IMR-90 (cell line): ENCODE data around the gene SRSF4. TPM values are rescaled to one million over a fixed set of nuclear protein-coding genes. Genes with fewer than 3 reads are reported as not detected.

ENCODE experiments used
- ATAC-seq: fragments of 200-7000 bp; cut with Tn5 transposase; 2 replicates; pipeline ENCODE4 v1.9.1; 2020; ENCODE audit warnings: low read depth, mild to moderate bottlenecking, moderate library complexity
- BruUV-seq: library from RNA; stranded (reverse); fragments of 400-500 nt; replicated peaks from 2 replicates; lab custom pipeline; 2021; lab: Mats Ljungman, UMichigan
- CTCF ChIA-PET: fragments of 300-600 bp; formaldehyde crosslinking; extraction: SDS; loops from one replicate; lab custom pipeline; 2021; ENCODE audit warnings: antibody characterized with exemption; lab: Yijun Ruan, JAX
- POLR2A ChIA-PET: fragments of 300-600 bp; sonication (Branson Sonifier 250); formaldehyde crosslinking; loops from one replicate; lab custom pipeline; 2022; ENCODE audit warnings: antibody characterized with exemption; ENCODE audit not compliant: unreplicated experiment; lab: Charles Lee
- DNase-seq: peaks from one replicate; pipeline ENCODE4 v3.0.0; 2013
- H2AFZ ChIP-seq: replicated peaks from 2 replicates; pipeline ENCODE3; 2013; ENCODE audit warnings: low read length, mild to moderate bottlenecking; ENCODE audit not compliant: poor library complexity
- H2AK5ac ChIP-seq: 2 replicates; pipeline ENCODE4 v1.6.1; 2013; ENCODE audit warnings: low read depth, low read length, inconsistent platforms
- H2AK9ac ChIP-seq: replicated peaks from 2 replicates; pipeline ENCODE3; 2013; ENCODE audit warnings: mild to moderate bottlenecking, low read depth, low read length, moderate library complexity; ENCODE audit not compliant: poor library complexity
- H2BK120ac ChIP-seq: 2 replicates; pipeline ENCODE4 v1.6.1; 2013; ENCODE audit warnings: low read depth, low read length, inconsistent platforms
- H2BK15ac ChIP-seq: 3 replicates; pipeline ENCODE4 v1.6.1; 2013; ENCODE audit warnings: low read depth, low read length, inconsistent platforms
- H2BK20ac ChIP-seq: 2 replicates; pipeline ENCODE4 v1.6.1; 2013; ENCODE audit warnings: low read depth, mild to moderate bottlenecking, inconsistent platforms, low read length, moderate library complexity
- H2BK5ac ChIP-seq: 2 replicates; pipeline ENCODE4 v1.6.1; 2013; ENCODE audit warnings: mild to moderate bottlenecking, low read depth, low read length, inconsistent platforms; ENCODE audit not compliant: poor library complexity, severe bottlenecking
- H3K14ac ChIP-seq: replicated peaks from 2 replicates; pipeline ENCODE4 v1.6.1; 2013; ENCODE audit warnings: low read depth, low read length, inconsistent platforms
- H3K18ac ChIP-seq: 2 replicates; pipeline ENCODE4 v1.6.1; 2013; ENCODE audit warnings: low read depth, low read length, control low read depth
- H3K23ac ChIP-seq: 2 replicates; pipeline ENCODE4 v1.6.1; 2013; ENCODE audit warnings: low read depth, low read length, inconsistent platforms
- H3K27ac ChIP-seq: 2 replicates; pipeline ENCODE4 v1.5.1; 2013; ENCODE audit warnings: mild to moderate bottlenecking, control low read depth, low read length; ENCODE audit not compliant: insufficient read depth
- H3K27me3 ChIP-seq: 2 replicates; pipeline ENCODE4 v1.6.1; 2013; ENCODE audit warnings: low read length; ENCODE audit not compliant: control insufficient read depth, insufficient read depth
- H3K36me3 ChIP-seq: 2 replicates; pipeline ENCODE4 v1.6.1; 2013; ENCODE audit warnings: low read length, mixed read lengths; ENCODE audit not compliant: control insufficient read depth, insufficient read depth
- H3K4ac ChIP-seq: 2 replicates; pipeline ENCODE4 v1.6.1; 2013; ENCODE audit warnings: low read depth, low read length, inconsistent platforms
- H3K4me1 ChIP-seq: 2 replicates; pipeline ENCODE4 v1.6.1; 2013; ENCODE audit warnings: low read length, mixed read lengths; ENCODE audit not compliant: control insufficient read depth, insufficient read depth
- H3K4me2 ChIP-seq: 2 replicates; pipeline ENCODE4 v1.6.1; 2013; ENCODE audit warnings: low read depth, mild to moderate bottlenecking, control low read depth, low read length, moderate library complexity
- H3K4me3 ChIP-seq: 2 replicates; pipeline ENCODE4 v1.5.1; 2013; ENCODE audit warnings: low read depth, mild to moderate bottlenecking, control low read depth, low read length, moderate library complexity; ENCODE audit not compliant: insufficient read depth
- H3K56ac ChIP-seq: 2 replicates; pipeline ENCODE4 v1.6.1; 2013; ENCODE audit warnings: low read length, inconsistent platforms; ENCODE audit not compliant: insufficient read depth; ENCODE audit errors: extremely low read depth
- H3K79me1 ChIP-seq, 2 experiments: 2 replicates each; pipeline ENCODE4 v1.6.1; 2013; ENCODE audit warnings: low read length in 2 of 2, inconsistent platforms in 1 of 2, low read depth in 1 of 2
- H3K9ac ChIP-seq: 2 replicates; pipeline ENCODE4 v1.6.1; 2013; ENCODE audit warnings: low read depth, low read length, control low read depth
- H3K9me1 ChIP-seq: 2 replicates; pipeline ENCODE4 v1.6.1; 2013; ENCODE audit warnings: low read length, inconsistent platforms; ENCODE audit not compliant: insufficient read depth
- H3K9me3 ChIP-seq: 2 replicates; pipeline ENCODE4 v1.6.1; 2013; ENCODE audit warnings: low read length; ENCODE audit not compliant: control insufficient read depth, insufficient read depth
- H4K20me1 ChIP-seq: 2 replicates; pipeline ENCODE4 v1.6.1; 2013; ENCODE audit warnings: low read length, inconsistent platforms; ENCODE audit not compliant: insufficient read depth
- H4K5ac ChIP-seq: 2 replicates; pipeline ENCODE4 v1.6.1; 2013; ENCODE audit warnings: mild to moderate bottlenecking, low read depth, low read length, control low read depth
- H4K8ac ChIP-seq, 2 experiments: 2 replicates each; pipeline ENCODE4 v1.6.1; 2013; ENCODE audit warnings: low read depth in 2 of 2, low read length in 2 of 2, control low read depth in 1 of 2, inconsistent platforms in 1 of 2
- H4K91ac ChIP-seq: 2 replicates; pipeline ENCODE4 v1.6.1; 2013; ENCODE audit warnings: low read depth, low read length, inconsistent platforms; ENCODE audit not compliant: insufficient read depth
- BHLHE40 ChIP-seq: fragments of 150-350 bp; IDR thresholded peaks from 2 replicates; pipeline ENCODE4 v1.6.1; 2016; ENCODE audit warnings: mild to moderate bottlenecking, low read depth, low read length
- CEBPB ChIP-seq: IDR thresholded peaks from 2 replicates; pipeline ENCODE4 v1.6.1; 2012; ENCODE audit warnings: low read depth, low read length, improper control_type of control experiment
- CHD1 ChIP-seq: IDR thresholded peaks from 2 replicates; pipeline ENCODE4 v1.6.1; 2012; ENCODE audit warnings: low read depth, low read length, improper control_type of control experiment
- FOS ChIP-seq: fragments of 150-350 bp; IDR thresholded peaks from 2 replicates; pipeline ENCODE4 v1.6.1; 2016; ENCODE audit warnings: low read depth, low read length
- MAFK ChIP-seq: IDR thresholded peaks from 2 replicates; pipeline ENCODE4 v1.6.1; 2012; ENCODE audit warnings: low read depth, low read length, improper control_type of control experiment
- MAZ ChIP-seq: IDR thresholded peaks from 2 replicates; pipeline ENCODE4 v1.6.1; 2012; ENCODE audit warnings: low read depth, mild to moderate bottlenecking, low read length, improper control_type of control experiment, moderate library complexity, borderline replicate concordance
- MXI1 ChIP-seq: IDR thresholded peaks from 2 replicates; pipeline ENCODE4 v1.6.1; 2012; ENCODE audit warnings: low read depth, mild to moderate bottlenecking, low read length, moderate library complexity, borderline replicate concordance
- POLR2A ChIP-seq: IDR thresholded peaks from 2 replicates; pipeline ENCODE4 v1.6.1; 2012; ENCODE audit warnings: mild to moderate bottlenecking, low read depth, low read length
- RAD21 ChIP-seq: IDR thresholded peaks from 2 replicates; pipeline ENCODE4 v1.6.1; 2012; ENCODE audit warnings: low read length, improper control_type of control experiment
- RCOR1 ChIP-seq: IDR thresholded peaks from 2 replicates; pipeline ENCODE4 v1.6.1; 2012; ENCODE audit warnings: mild to moderate bottlenecking, low read length, improper control_type of control experiment; ENCODE audit not compliant: insufficient replicate concordance
- RFX5 ChIP-seq: IDR thresholded peaks from 2 replicates; pipeline ENCODE4 v1.8.0; 2012; ENCODE audit warnings: low read depth, mild to moderate bottlenecking, low read length, moderate library complexity
- SMC3 ChIP-seq: fragments of 150-350 bp; IDR thresholded peaks from 2 replicates; pipeline ENCODE4 v1.6.1; 2016; ENCODE audit warnings: low read depth, mild to moderate bottlenecking, antibody characterized with exemption, low read length, moderate library complexity
- WGBS, 2 experiments: methylation state at CpG; one replicate each; pipeline versions ENCODE4 v1.1.5 to v1.1.7; 2013; ENCODE audit warnings: missing lambda C conversion rate in 2 of 2; ENCODE audit not compliant: insufficient read length in 1 of 2; ENCODE audit errors: extremely low coverage in 2 of 2; 5-methylcytosine and 5-hydroxymethylcytosine counted together
- dilution Hi-C: fragments of 300-500 bp; cut with HindIII; formaldehyde crosslinking; loops from one replicate; pipeline ENCODE4 v1.14.3; 2018; ENCODE audit warnings: low sequenced_read_pairs; ENCODE audit not compliant: unreplicated experiment
- in situ Hi-C: fragments of 300-500 bp; cut with MboI; formaldehyde crosslinking; loops from 3 replicates; pipeline ENCODE4 v1.14.3; 2019; ENCODE audit warnings: low sequenced_read_pairs, inconsistent platforms, mixed read lengths
- intact Hi-C: fragments of 100-400 bp; cut with micrococcal nuclease; formaldehyde crosslinking; loops from 2 replicates; pipeline ENCODE4 v1.10.0; 2022
- polyA plus RNA-seq, 3 experiments: library from polyadenylated mRNA; depleted of rRNA; stranded (reverse); fragments of >200 nt; gene quantifications; 2 replicates each; pipeline ENCODE4 v1.2.3, GENCODE V29; 2012; ENCODE audit warnings: low replicate concordance in 1 of 3
- total RNA-seq: library from RNA; depleted of rRNA; stranded (reverse); fragments of >200 nt; gene quantifications from 2 replicates; pipeline ENCODE4 v1.2.3, GENCODE V29; 2012
- TF ChIP-seq, protein P1 (sequence below): fragments of 150-350 bp; IDR thresholded peaks from 2 replicates; pipeline ENCODE4 v1.6.1; 2017; ENCODE audit warnings: mild to moderate bottlenecking, antibody characterized with exemption, low read length, low read depth
- TF ChIP-seq, protein P2 (sequence below): conservative IDR thresholded peaks from 2 replicates; pipeline ENCODE4 v1.5.1; 2012; ENCODE audit warnings: mild to moderate bottlenecking, low read depth, low read length, improper control_type of control experiment
- TF ChIP-seq, protein P3 (sequence below): fragments of 150-350 bp; IDR thresholded peaks from 2 replicates; pipeline ENCODE4 v1.6.1; 2016; ENCODE audit warnings: low read depth, mild to moderate bottlenecking, low read length, moderate library complexity, borderline replicate concordance

Gene SRSF4
- total and polyA plus RNA-seq, 2 of the 4 experiments (the other 2 are of a cell fraction): 20.8 to 48.5 TPM

DNA sequence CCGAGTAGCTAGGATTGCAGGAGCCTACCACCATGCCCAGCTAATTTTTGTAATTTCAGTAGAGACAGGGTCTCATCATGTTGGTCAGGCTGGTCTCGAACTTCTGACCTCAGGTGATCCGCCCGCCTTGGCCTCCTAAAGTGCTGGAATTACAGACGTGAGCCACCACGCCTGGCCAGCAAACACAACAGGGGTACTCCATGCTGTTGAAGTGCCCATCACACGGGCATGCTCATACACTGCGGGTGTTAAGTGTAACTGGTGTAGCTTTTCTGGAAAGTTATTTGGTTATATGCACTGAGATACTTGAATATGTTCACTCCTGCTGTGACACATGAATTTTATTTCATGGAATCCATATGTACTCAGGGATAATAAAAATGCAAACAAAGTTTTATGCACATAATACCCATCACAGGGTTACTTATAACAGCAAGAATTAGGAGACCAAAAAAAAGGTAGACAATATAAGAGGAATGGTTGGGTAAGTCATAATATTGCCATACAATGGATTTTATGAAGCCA, 9.2 kb downstream of the SRSF4 start:
- no peak overlapping the region for H3K4ac ChIP-seq
- no peak overlapping the region for H2AK5ac ChIP-seq
- H3K9ac ChIP-seq: no peak overlapping the region
- peaks cover 12% of the 10 kb centered on the region for H3K4me1 ChIP-seq
- peaks cover 8% of the 10 kb centered on the region for H3K36me3 ChIP-seq
- H2BK20ac ChIP-seq: no peak overlapping the region
- CTCF ChIA-PET: interaction anchor here (0.7 kb wide), 1 partner anchor 10 kb away, joined by 8 read pairs; no protein-coding TSS in a partner anchor
- H3K14ac ChIP-seq: no peak overlapping the region
- ATAC-seq (no peak), DNase-seq (no peak)
- in situ Hi-C loops: no loop called here
- dilution Hi-C loops: no loop called here
- H3K23ac ChIP-seq: no peak overlapping the region
- no peak overlapping the region for H2AFZ ChIP-seq
- no peak overlapping the region for H3K27ac ChIP-seq
- no peak overlapping the region for H3K4me2 ChIP-seq
- no peak overlapping the region for H4K8ac ChIP-seq
- H2BK15ac ChIP-seq: no peak overlapping the region
- intact Hi-C loops: no loop called here
- POLR2A ChIA-PET: no interaction called here
- no peak overlapping the region for H3K18ac ChIP-seq
- H3K56ac ChIP-seq: no peak overlapping the region
- 86% methylated on average over 6 of the region's 8 CpGs; no CpG with 5 or more reads in 1 of the 2 experiments for WGBS, 2 experiments
- H2AK9ac ChIP-seq: no peak overlapping the region
- peaks cover 7% of the 10 kb centered on the region for H3K9me1 ChIP-seq
- H4K20me1 ChIP-seq: peaks cover 78% of the 10 kb centered on the region
- no peak overlapping the region for H4K91ac ChIP-seq
- no peaks in the 10 kb centered on the region for H3K9me3 ChIP-seq
- H2BK5ac ChIP-seq: no peak overlapping the region
- peaks cover 0 to 44% of the 10 kb centered on the region in 2 experiments; a peak in 3 of 4 replicates for H3K79me1 ChIP-seq
- H2BK120ac ChIP-seq: no peak overlapping the region
- no peak overlapping the region for H3K4me3 ChIP-seq
- H3K27me3 ChIP-seq: no peaks in the 10 kb centered on the region
- H4K5ac ChIP-seq: no peak overlapping the region
- TF ChIP-seq FOS (no peak), SMC3 (no peak), MXI1 (no peak), BHLHE40 (no peak), MAZ (no peak), CHD1 (no peak), RFX5 (no peak), RAD21 (no peak), CEBPB (no peak), RCOR1 (no peak), MAFK (no peak), POLR2A (no peak)
- TF ChIP-seq, protein P1, sequence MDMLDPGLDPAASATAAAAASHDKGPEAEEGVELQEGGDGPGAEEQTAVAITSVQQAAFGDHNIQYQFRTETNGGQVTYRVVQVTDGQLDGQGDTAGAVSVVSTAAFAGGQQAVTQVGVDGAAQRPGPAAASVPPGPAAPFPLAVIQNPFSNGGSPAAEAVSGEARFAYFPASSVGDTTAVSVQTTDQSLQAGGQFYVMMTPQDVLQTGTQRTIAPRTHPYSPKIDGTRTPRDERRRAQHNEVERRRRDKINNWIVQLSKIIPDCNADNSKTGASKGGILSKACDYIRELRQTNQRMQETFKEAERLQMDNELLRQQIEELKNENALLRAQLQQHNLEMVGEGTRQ: no peak
- TF ChIP-seq, protein P2, sequence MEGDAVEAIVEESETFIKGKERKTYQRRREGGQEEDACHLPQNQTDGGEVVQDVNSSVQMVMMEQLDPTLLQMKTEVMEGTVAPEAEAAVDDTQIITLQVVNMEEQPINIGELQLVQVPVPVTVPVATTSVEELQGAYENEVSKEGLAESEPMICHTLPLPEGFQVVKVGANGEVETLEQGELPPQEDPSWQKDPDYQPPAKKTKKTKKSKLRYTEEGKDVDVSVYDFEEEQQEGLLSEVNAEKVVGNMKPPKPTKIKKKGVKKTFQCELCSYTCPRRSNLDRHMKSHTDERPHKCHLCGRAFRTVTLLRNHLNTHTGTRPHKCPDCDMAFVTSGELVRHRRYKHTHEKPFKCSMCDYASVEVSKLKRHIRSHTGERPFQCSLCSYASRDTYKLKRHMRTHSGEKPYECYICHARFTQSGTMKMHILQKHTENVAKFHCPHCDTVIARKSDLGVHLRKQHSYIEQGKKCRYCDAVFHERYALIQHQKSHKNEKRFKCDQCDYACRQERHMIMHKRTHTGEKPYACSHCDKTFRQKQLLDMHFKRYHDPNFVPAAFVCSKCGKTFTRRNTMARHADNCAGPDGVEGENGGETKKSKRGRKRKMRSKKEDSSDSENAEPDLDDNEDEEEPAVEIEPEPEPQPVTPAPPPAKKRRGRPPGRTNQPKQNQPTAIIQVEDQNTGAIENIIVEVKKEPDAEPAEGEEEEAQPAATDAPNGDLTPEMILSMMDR: no peak
- TF ChIP-seq, protein P3, sequence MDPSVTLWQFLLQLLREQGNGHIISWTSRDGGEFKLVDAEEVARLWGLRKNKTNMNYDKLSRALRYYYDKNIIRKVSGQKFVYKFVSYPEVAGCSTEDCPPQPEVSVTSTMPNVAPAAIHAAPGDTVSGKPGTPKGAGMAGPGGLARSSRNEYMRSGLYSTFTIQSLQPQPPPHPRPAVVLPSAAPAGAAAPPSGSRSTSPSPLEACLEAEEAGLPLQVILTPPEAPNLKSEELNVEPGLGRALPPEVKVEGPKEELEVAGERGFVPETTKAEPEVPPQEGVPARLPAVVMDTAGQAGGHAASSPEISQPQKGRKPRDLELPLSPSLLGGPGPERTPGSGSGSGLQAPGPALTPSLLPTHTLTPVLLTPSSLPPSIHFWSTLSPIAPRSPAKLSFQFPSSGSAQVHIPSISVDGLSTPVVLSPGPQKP: no peak
- no TSS peak for BruUV-seq
